ENCODE measurements around the gene RAVER2. TPM values are rescaled to one million over a fixed set of nuclear protein-coding genes. Genes with fewer than 3 reads are reported as not detected.

Gene RAVER2
- total and polyA plus RNA-seq, 2 donors (not counting 3 experiments of a cell fraction or from before 2014, with no cell fraction given): 6.0 to 13.9 TPM

GRCh38 chr1:64849942-64850341 is 105.1 kb downstream of the RAVER2 start:
- dilution Hi-C loops (cut with MboI; ENCODE audit: extremely low pct_ligation_motif_present, low sequenced_read_pairs) (no loop called here), intact Hi-C loops (cut with micrococcal nuclease) (no loop called here)
- H2AFZ ChIP-seq (ENCODE audit: low read depth, low read length): no peak overlapping the region
- no peaks in the 10 kb centered on the region for H3K79me2 ChIP-seq (ENCODE audit: control insufficient read depth, insufficient read depth, low read length)
- H3K27me3 ChIP-seq (ENCODE audit: control insufficient read depth in 2 of 2, insufficient read depth in 2 of 2, low read length in 2 of 2): no peaks in the 10 kb centered on the region
- DNase-seq (ENCODE audit: low read depth, low spot score) (no peak), FAIRE-seq (no peak)
- H4K20me1 ChIP-seq (replicated peaks; ENCODE audit: control insufficient read depth, extremely low read depth, insufficient read depth, low read length): no peaks in the 10 kb centered on the region
- no peak overlapping the region for H3K4me2 ChIP-seq (ENCODE audit: insufficient read depth, low read length)
- H3K9me3 ChIP-seq (replicated peaks; ENCODE audit: control insufficient read depth, insufficient read depth, low read length): no peaks in the 10 kb centered on the region
- no peak overlapping the region for H3K4me3 ChIP-seq (replicated peaks in 1 of 3; ENCODE audit: insufficient read depth in 1 of 3, low read depth in 1 of 3, low read length in 3 of 3)
- CTCF ChIA-PET: interaction anchor here (0.8 kb wide), 1 partner anchor 68 kb away, joined by 3 read pairs; no protein-coding TSS in a partner anchor
- peaks cover 4 to 52% of the 10 kb centered on the region in 2 experiments for H3K36me3 ChIP-seq (ENCODE audit: control insufficient read depth in 2 of 2, extremely low read depth in 1 of 2, insufficient read depth in 2 of 2, low read length in 2 of 2)
- H3K27ac ChIP-seq (ENCODE audit: insufficient read depth, low read depth, low read length): no peak overlapping the region
- H3K4me1 ChIP-seq (ENCODE audit: control insufficient read depth, extremely low read depth, insufficient read depth, low read length): peaks cover 3% of the 10 kb centered on the region
- H3K9me1 ChIP-seq (replicated peaks; ENCODE audit: control insufficient read depth, extremely low read depth, insufficient read depth, low read length): no peaks in the 10 kb centered on the region
- BruUV-seq (replicated peaks): no TSS peak
- no peak overlapping the region for H3K9ac ChIP-seq (replicated peaks; ENCODE audit: extremely low read depth, insufficient read depth, low read length)
- POLR2A ChIA-PET: no interaction called here
- no peak for TF ChIP-seq CTCF (IDR thresholded peaks at IDR 0.05; ENCODE audit: extremely low read depth in 1 of 2, insufficient read depth in 1 of 2, low read depth in 1 of 2, low read length in 2 of 2)
- TF ChIP-seq GATA2 (IDR thresholded peaks at IDR 0.05; ENCODE audit: insufficient read depth, insufficient read length, low read depth, low read length): no peak
- no peak for TF ChIP-seq EZH2 (IDR thresholded peaks at IDR 0.05; ENCODE audit: borderline replicate concordance, low read depth, low read length, severe bottlenecking)
- TF ChIP-seq FOS (IDR thresholded peaks at IDR 0.05; ENCODE audit: borderline replicate concordance, insufficient read depth, low read length): no peak
- TF ChIP-seq JUN (IDR thresholded peaks at IDR 0.05; ENCODE audit: borderline replicate concordance, insufficient read depth, insufficient read length, low read depth): no peak
- no peak for TF ChIP-seq POLR2A (IDR thresholded peaks at IDR 0.05; ENCODE audit: low read depth, low read length)
- no peak for TF ChIP-seq POLR2AphosphoS5 (IDR thresholded peaks at IDR 0.05; ENCODE audit: insufficient read depth, low read depth, low read length)
- TF ChIP-seq MYC (IDR thresholded peaks at IDR 0.05; ENCODE audit: low read depth, low read length): no peak
- TF ChIP-seq, protein P1, sequence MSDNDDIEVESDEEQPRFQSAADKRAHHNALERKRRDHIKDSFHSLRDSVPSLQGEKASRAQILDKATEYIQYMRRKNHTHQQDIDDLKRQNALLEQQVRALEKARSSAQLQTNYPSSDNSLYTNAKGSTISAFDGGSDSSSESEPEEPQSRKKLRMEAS (IDR thresholded peaks at IDR 0.05; ENCODE audit: insufficient read depth, insufficient read length): no peak
